SK-N-SH (cell line): ENCODE results near the gene TAOK2. TPM values are rescaled to one million over a fixed set of nuclear protein-coding genes. Genes with fewer than 3 reads are reported as not detected.
"Not testable (repeated sequence)": the region's sequence is repeated elsewhere in the genome, so short reads cannot be mapped to it uniquely, and the experiment has no call there.

Experiments
- CTCF ChIA-PET: fragments of 300-600, 350-600 bp; formaldehyde crosslinking; extraction: SDS; loops from one replicate; lab custom pipeline; 2021; lab: Yijun Ruan, JAX
- POLR2A ChIA-PET: fragments of 350-600 bp; sonication (Branson Sonifier 250); formaldehyde crosslinking; extraction: SDS; loops from one replicate; lab custom pipeline; 2020; ENCODE audit warnings: antibody characterized with exemption, inconsistent platforms; lab: Yijun Ruan, JAX
- DNase-seq: peaks from one replicate; pipeline ENCODE4 v3.0.0; 2012
- H2AFZ ChIP-seq: fragments of 200-600 bp; sonication (generic); 2 replicates; pipeline ENCODE4 v1.8.1; 2016; ENCODE audit warnings: antibody characterized with exemption, mild to moderate bottlenecking, low read depth
- H3F3A ChIP-seq: fragments of 200-600 bp; sonication (generic); replicated peaks from 2 replicates; pipeline ENCODE3; 2016; ENCODE audit warnings: antibody characterized with exemption, mild to moderate bottlenecking; ENCODE audit not compliant: insufficient read depth
- H3K27ac ChIP-seq, 2 experiments: fragments of 200-500 bp in 1 of 2; fragments of 200-600 bp in 1 of 2; sonication (Bioruptor generic) in 1 of 2; sonication (generic), shearing (Covaris generic) in 1 of 2; 2 replicates each; pipeline versions ENCODE4 v1.5.1 to v1.6.1; 2014 to 2016; ENCODE audit warnings: low read depth in 2 of 2, inconsistent platforms in 1 of 2, low read length in 1 of 2, mild to moderate bottlenecking in 1 of 2, mixed read lengths in 1 of 2
- H3K27me3 ChIP-seq: fragments of 200-600 bp; sonication (generic), shearing (Covaris generic); 2 replicates; pipeline ENCODE4 v1.6.1; 2016; ENCODE audit warnings: mixed run types; ENCODE audit not compliant: insufficient read depth
- H3K36me3 ChIP-seq, 2 experiments: fragments of 200-500 bp in 1 of 2; fragments of 200-600 bp in 1 of 2; sonication (Bioruptor generic) in 1 of 2; sonication (generic) in 1 of 2; replicated peaks in 1 of 2; 2 replicates each; pipeline versions ENCODE3 to v1.5.1; 2014 to 2016; ENCODE audit warnings: low read length in 1 of 2, mild to moderate bottlenecking in 1 of 2; ENCODE audit not compliant: insufficient read depth in 2 of 2, control insufficient read depth in 1 of 2
- H3K4me1 ChIP-seq, 2 experiments: fragments of 200-500 bp in 1 of 2; fragments of 200-600 bp in 1 of 2; sonication (Bioruptor generic) in 1 of 2; sonication (generic), shearing (Covaris generic) in 1 of 2; 2 replicates each; pipeline versions ENCODE4 v1.5.1 to v1.6.1; 2014 to 2016; ENCODE audit warnings: low read depth in 1 of 2, low read length in 1 of 2, mixed run types in 1 of 2; ENCODE audit not compliant: insufficient read depth in 2 of 2, control insufficient read depth in 1 of 2
- H3K4me2 ChIP-seq: fragments of 200-600 bp; sonication (generic), shearing (Covaris generic); 2 replicates; pipeline ENCODE4 v1.6.1; 2017; ENCODE audit warnings: mixed run types
- H3K4me3 ChIP-seq, 2 experiments: fragments of 200-500 bp in 1 of 2; fragments of 200-600 bp in 1 of 2; sonication (Bioruptor generic) in 1 of 2; sonication (generic), shearing (Covaris generic) in 1 of 2; 2 replicates each; pipeline versions ENCODE4 v1.5.1 to v1.8.1; 2014 to 2016; ENCODE audit warnings: low read depth in 2 of 2, inconsistent platforms in 1 of 2, low read length in 1 of 2, mild to moderate bottlenecking in 1 of 2, mixed read lengths in 1 of 2, moderate library complexity in 1 of 2
- H3K79me2 ChIP-seq: fragments of 200-600 bp; sonication (generic); 2 replicates; pipeline ENCODE4 v1.8.1; 2017; ENCODE audit warnings: mild to moderate bottlenecking; ENCODE audit not compliant: insufficient read depth
- H3K9ac ChIP-seq: fragments of 200-600 bp; sonication (generic); 2 replicates; pipeline ENCODE4 v1.6.1; 2017; ENCODE audit warnings: mixed run types
- H3K9me2 ChIP-seq: fragments of 200-600 bp; sonication (generic); 2 replicates; pipeline ENCODE4 v1.6.1; 2017; ENCODE audit warnings: mixed run types
- H3K9me3 ChIP-seq: fragments of 200-600 bp; sonication (generic); 2 replicates; pipeline ENCODE4 v1.6.1; 2017; ENCODE audit warnings: mixed run types, mild to moderate bottlenecking, moderate library complexity
- H4K20me1 ChIP-seq: fragments of 200-600 bp; sonication (generic); 2 replicates; pipeline ENCODE4 v1.6.1; 2017; ENCODE audit warnings: mild to moderate bottlenecking, mixed run types; ENCODE audit not compliant: insufficient read depth
- CHD2 ChIP-seq: fragments of 150-350 bp; IDR thresholded peaks from 2 replicates; pipeline ENCODE4 v1.6.1; 2018; ENCODE audit warnings: low read length; ENCODE audit not compliant: partially characterized antibody
- EP300 ChIP-seq, 2 experiments: IDR thresholded peaks; 2 replicates each; pipeline versions ENCODE4 v1.4.0 to v1.6.1; 2012; ENCODE audit warnings: borderline replicate concordance in 1 of 2, low read depth in 1 of 2, low read length in 1 of 2
- FOXJ3 ChIP-seq: sonication (generic); formaldehyde crosslinking; IDR thresholded peaks from 2 replicates; pipeline ENCODE4 v1.5.1; 2020; ENCODE audit warnings: mild to moderate bottlenecking, missing genetic modification reagents
- GABPA ChIP-seq: IDR thresholded peaks from 2 replicates; pipeline ENCODE4 v1.4.0; 2012; ENCODE audit warnings: low read depth, mild to moderate bottlenecking
- GATA2 ChIP-seq: sonication (generic); formaldehyde crosslinking; IDR thresholded peaks from 2 replicates; pipeline ENCODE4 v1.5.0; 2020; ENCODE audit warnings: mild to moderate bottlenecking, missing genetic modification reagents
- MAX ChIP-seq: IDR thresholded peaks from 2 replicates; pipeline ENCODE4 v1.4.0; 2012; ENCODE audit warnings: low read depth
- POLR2AphosphoS5 ChIP-seq: IDR thresholded peaks from 2 replicates; pipeline ENCODE4 v1.6.1; 2012; ENCODE audit warnings: low read depth, low read length
- RAD21 ChIP-seq: IDR thresholded peaks from 2 replicates; pipeline ENCODE4 v1.6.1; 2012; ENCODE audit warnings: mild to moderate bottlenecking, low read length
- RCOR1 ChIP-seq: fragments of 150-350 bp; IDR thresholded peaks from 2 replicates; pipeline ENCODE4 v1.6.1; 2017; ENCODE audit warnings: antibody characterized with exemption, low read length
- RFX5 ChIP-seq: IDR thresholded peaks from 2 replicates; pipeline ENCODE4 v1.6.1; 2012; ENCODE audit warnings: mild to moderate bottlenecking, improper control_type of control experiment, low read length
- SIN3A ChIP-seq: IDR thresholded peaks from 2 replicates; pipeline ENCODE4 v1.6.1; 2012; ENCODE audit warnings: low read depth, mild to moderate bottlenecking, low read length, moderate library complexity, borderline replicate concordance
- TCF12 ChIP-seq: IDR thresholded peaks from 2 replicates; pipeline ENCODE4 v1.4.0; 2012
- USF1 ChIP-seq: IDR thresholded peaks from 2 replicates; pipeline ENCODE4 v1.4.0; 2012; ENCODE audit warnings: low read depth, borderline replicate concordance
- USF2 ChIP-seq: fragments of 150-350 bp; IDR thresholded peaks from 2 replicates; pipeline ENCODE4 v1.6.1; 2017; ENCODE audit warnings: antibody characterized with exemption, low read length, low read depth, borderline replicate concordance
- WGBS: methylation state at CpG from one replicate; pipeline ENCODE4 v1.1.6; 2017; ENCODE audit warnings: low lambda C conversion rate; 5-methylcytosine and 5-hydroxymethylcytosine counted together
- polyA plus RNA-seq, 3 experiments: library from polyadenylated mRNA; depleted of rRNA; stranded (reverse); fragments of >200 nt; gene quantifications; 2 replicates each; pipeline ENCODE4 v1.2.3, GENCODE V29; 2012

TAOK2 gene
- polyA plus RNA-seq, 1 of the 3 experiments (the other 2 are of a cell fraction): 21.9 TPM

GRCh38 chr16:30011714-30012504, 38.2 kb downstream of the TAOK2 start:
- Histone ChIP-seq H3F3A (no peaks in the 10 kb centered on the region), H3K4me2 (peak overlapping the region; percentile 85; the same call in 1 of the 2 replicates), H3K4me3 (peak overlapping the region in 1 of 2 experiments; percentile 53; a peak in 1 of 4 replicates), H3K27me3 (no peaks in the 10 kb centered on the region), H3K9me2 (no peaks in the 10 kb centered on the region), H3K9ac (no peak overlapping the region), H2AFZ (no peak overlapping the region), H3K4me1 (peaks cover 0 to 5% of the 10 kb centered on the region in 2 experiments; a peak in 1 of 4 replicates), H3K9me3 (no peaks in the 10 kb centered on the region), H3K36me3 (no peaks in the 10 kb centered on the region), H3K79me2 (no peaks in the 10 kb centered on the region), H3K27ac (no peak overlapping the region), H4K20me1 (no peaks in the 10 kb centered on the region)
- DNase-seq: no peak
- no peak for TF ChIP-seq SIN3A
- TF ChIP-seq EP300 (IDR thresholded peaks at IDR 0.05; ENCODE audit: borderline replicate concordance in 1 of 2, low read depth in 1 of 2, low read length in 1 of 2): no peak
- no peak for TF ChIP-seq RFX5
- no peak for TF ChIP-seq TCF12
- no peak for TF ChIP-seq GATA2
- TF ChIP-seq USF1: no peak
- TF ChIP-seq USF2: no peak
- TF ChIP-seq RCOR1: no peak
- TF ChIP-seq POLR2AphosphoS5: no peak
- TF ChIP-seq MAX: no peak
- TF ChIP-seq FOXJ3 (CRISPR knock-in tag): no peak
- no peak for TF ChIP-seq GABPA
- no peak for TF ChIP-seq RAD21
- TF ChIP-seq CHD2: no peak
- 90% methylated on average over 26 of the region's 31 CpGs for WGBS
- POLR2A ChIA-PET: interaction anchor here (0.7 kb wide), 1 partner anchor 8 kb away, joined by 5 read pairs; no protein-coding TSS in a partner anchor
- CTCF ChIA-PET: interaction anchor here (0.6 kb wide), 1 partner anchor 9 kb away, joined by 3 read pairs; no protein-coding TSS in a partner anchor

- H3K4me1 ChIP-seq, H3F3A ChIP-seq, H3K9me3 ChIP-seq, H2AFZ ChIP-seq, DNase-seq, CTCF ChIA-PET, H3K9me2 ChIP-seq, H3K27ac ChIP-seq, H3K36me3 ChIP-seq, H3K4me3 ChIP-seq, H3K9ac ChIP-seq, H3K27me3 ChIP-seq, H4K20me1 ChIP-seq, H3K79me2 ChIP-seq, H3K4me2 ChIP-seq: not testable (repeated sequence)
- WGBS: 93% methylated on average over 14 of the region's 14 CpGs
- POLR2A ChIA-PET: interaction anchor here (0.7 kb wide), 1 partner anchor 9 kb away, joined by 5 read pairs; no protein-coding TSS in a partner anchor
Observed at GRCh38 chr16:30012598-30012997, 38.9 kb downstream of the TAOK2 start.

GRCh38 chr16:30015450-30015849, 41.8 kb downstream of the TAOK2 start:
- H3K79me2 ChIP-seq, H3K27ac ChIP-seq, H3K4me2 ChIP-seq, H3K9me3 ChIP-seq, DNase-seq, H2AFZ ChIP-seq, POLR2A ChIA-PET, H3K9me2 ChIP-seq, H3F3A ChIP-seq, H3K4me1 ChIP-seq, H3K9ac ChIP-seq, H4K20me1 ChIP-seq, H3K36me3 ChIP-seq, H3K4me3 ChIP-seq, H3K27me3 ChIP-seq: not testable (repeated sequence)
- WGBS: 86% methylated on average over 7 of the region's 7 CpGs
- CTCF ChIA-PET: interaction anchor here (0.6 to 1.1 kb wide), 2 partner anchors 35 to 200 kb away, joined by 3 to 4 read pairs; partner anchors contain the start of gene PAGR1
